ENCODE results near the gene USP47.

USP47 gene

GRCh38 chr11:11884351-11884750, 42.6 kb downstream of the USP47 start:
- Mint-ChIP-seq H3K27ac (no peak overlapping the region), H3K4me3 (no peak overlapping the region), H3K27me3 (ENCODE audit: low read depth) (no peaks in the 10 kb centered on the region), H3K36me3 (ENCODE audit: low read depth) (peaks cover 69% of the 10 kb centered on the region), H3K4me1 (peaks cover 8% of the 10 kb centered on the region), H3K9me3 (peaks cover 14% of the 10 kb centered on the region)
- TF ChIP-seq CTCF (IDR thresholded peaks at IDR 0.05; ENCODE audit: unreplicated experiment in 3 of 3) = no peak

GRCh38 chr11:11884774-11885481, 43.2 kb downstream of the USP47 start:
- TF ChIP-seq CTCF (IDR thresholded peaks at IDR 0.05; ENCODE audit: unreplicated experiment in 3 of 3) = no peak
- Mint-ChIP-seq H3K4me3 (no peak overlapping the region), H3K9me3 (peaks cover 14% of the 10 kb centered on the region), H3K4me1 (peaks cover 6% of the 10 kb centered on the region), H3K36me3 (ENCODE audit: low read depth) (peaks cover 74% of the 10 kb centered on the region), H3K27me3 (ENCODE audit: low read depth) (no peaks in the 10 kb centered on the region), H3K27ac (no peak overlapping the region)

- no peak overlapping the region for H3K27ac Mint-ChIP-seq
- H3K9me3 Mint-ChIP-seq = no peaks in the 10 kb centered on the region
- no peaks in the 10 kb centered on the region for H3K27me3 Mint-ChIP-seq (ENCODE audit: low read depth)
- no peaks in the 10 kb centered on the region for H3K4me1 Mint-ChIP-seq
- H3K36me3 Mint-ChIP-seq (ENCODE audit: low read depth) = peaks cover 42% of the 10 kb centered on the region
- H3K4me3 Mint-ChIP-seq = no peak overlapping the region
- TF ChIP-seq CTCF (IDR thresholded peaks at IDR 0.05; ENCODE audit: unreplicated experiment in 3 of 3) = no peak
These were observed 52.7 kb downstream of the USP47 start for GRCh38 chr11:11894486-11894885.

- Mint-ChIP-seq H3K27ac (no peak overlapping the region), H3K4me3 (no peak overlapping the region), H3K36me3 (ENCODE audit: low read depth) (peaks cover 42% of the 10 kb centered on the region), H3K27me3 (ENCODE audit: low read depth) (no peaks in the 10 kb centered on the region), H3K4me1 (no peaks in the 10 kb centered on the region), H3K9me3 (no peaks in the 10 kb centered on the region)
- TF ChIP-seq CTCF (IDR thresholded peaks at IDR 0.05; ENCODE audit: unreplicated experiment in 3 of 3) = no peak
These were observed 53.9 kb downstream of the USP47 start for GRCh38 chr11:11895672-11896071.

- H3K27ac Mint-ChIP-seq = no peak overlapping the region
- no peak for TF ChIP-seq CTCF (IDR thresholded peaks at IDR 0.05; ENCODE audit: unreplicated experiment in 3 of 3)
- H3K4me1 Mint-ChIP-seq = no peaks in the 10 kb centered on the region
- H3K27me3 Mint-ChIP-seq (ENCODE audit: low read depth) = no peaks in the 10 kb centered on the region
- peaks cover 41% of the 10 kb centered on the region for H3K36me3 Mint-ChIP-seq (ENCODE audit: low read depth)
- no peaks in the 10 kb centered on the region for H3K9me3 Mint-ChIP-seq
- no peak overlapping the region for H3K4me3 Mint-ChIP-seq
These were observed 56.9 kb downstream of the USP47 start for GRCh38 chr11:11898648-11899047.

- Mint-ChIP-seq H3K36me3 (ENCODE audit: low read depth) (peaks cover 47% of the 10 kb centered on the region), H3K4me1 (no peaks in the 10 kb centered on the region), H3K9me3 (no peaks in the 10 kb centered on the region), H3K27me3 (ENCODE audit: low read depth) (no peaks in the 10 kb centered on the region), H3K27ac (no peak overlapping the region), H3K4me3 (no peak overlapping the region)
- TF ChIP-seq CTCF (IDR thresholded peaks at IDR 0.05; ENCODE audit: unreplicated experiment in 3 of 3) = peak in 2 of 3 experiments; percentile 7 to 13
These were observed 57.6 kb downstream of the USP47 start for GRCh38 chr11:11899401-11899800.
